Muscle of leg (tissue), 11 donors: Measurements from ENCODE around the gene CCDC192. TPM values are rescaled to one million over a fixed set of nuclear protein-coding genes. Genes with fewer than 3 reads are reported as not detected.

Experiments used
- DNase-seq: peaks from one replicate; pipeline ENCODE4 v3.0.0; 2013
- H3K27ac ChIP-seq: one replicate; pipeline ENCODE4 v1.5.1; 2013; ENCODE audit warnings: mild to moderate bottlenecking, low read length, control low read depth
- H3K27me3 ChIP-seq: one replicate; pipeline ENCODE4 v1.6.1; 2013; ENCODE audit warnings: low read length; ENCODE audit not compliant: control insufficient read depth, insufficient read depth
- H3K36me3 ChIP-seq: one replicate; pipeline ENCODE4 v1.6.1; 2013; ENCODE audit warnings: low read length; ENCODE audit not compliant: control insufficient read depth, insufficient read depth
- H3K4me1 ChIP-seq: one replicate; pipeline ENCODE4 v1.6.1; 2013; ENCODE audit warnings: low read length; ENCODE audit not compliant: control insufficient read depth, insufficient read depth
- H3K4me3 ChIP-seq: one replicate; pipeline ENCODE4 v1.5.1; 2013; ENCODE audit warnings: low read length, control low read depth
- H3K9me3 ChIP-seq: replicated peaks from 2 replicates; pipeline ENCODE4 v1.6.1; 2013; ENCODE audit warnings: low read depth, low read length; ENCODE audit not compliant: control insufficient read depth
- WGBS: methylation state at CpG from one replicate; pipeline ENCODE4 v1.1.5; 2013; ENCODE audit warnings: missing lambda C conversion rate; ENCODE audit not compliant: insufficient coverage; 5-methylcytosine and 5-hydroxymethylcytosine counted together
- polyA plus RNA-seq, 8 donors: library from polyadenylated mRNA; unstranded; fragments of 120-200 nt; gene quantifications; one replicate each; pipeline versions ENCODE4 v1.2.1 to v1.2.3, GENCODE V29; 2013; ENCODE audit warnings: inconsistent platforms in 1 of 8, low replicate concordance in 1 of 8; ENCODE audit not compliant: insufficient read length in 8 of 8, insufficient read depth in 1 of 8
- total RNA-seq: library from RNA; stranded (reverse); fragments of 120-200 nt; gene quantifications from one replicate; pipeline ENCODE4 v1.2.4, GENCODE V29; 2013

CCDC192 gene
- total and polyA plus RNA-seq, 9 donors: 0.18 to 1.0 (median 0.68) TPM

DNA sequence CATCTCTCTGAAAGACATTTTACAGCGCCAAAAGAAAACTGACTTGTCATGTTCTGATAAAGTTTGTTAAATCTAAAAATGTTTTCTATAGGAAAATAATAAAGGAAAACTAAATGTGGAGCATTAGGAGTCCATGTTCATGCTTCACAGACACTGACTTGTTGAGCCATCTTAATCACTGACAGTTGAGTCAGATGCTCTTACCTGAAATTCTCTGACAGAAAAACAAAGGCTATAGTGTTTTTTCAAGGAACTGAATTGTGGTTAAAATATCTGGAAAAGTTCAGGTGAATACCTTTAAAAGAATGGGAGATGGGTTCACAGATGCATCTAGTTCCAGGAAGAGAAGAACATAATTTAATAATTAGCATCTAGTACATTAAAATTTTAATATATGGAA is 266.9 kb downstream of the CCDC192 start:
- Histone ChIP-seq H3K27me3 (no peaks in the 10 kb centered on the region), H3K4me1 (no peaks in the 10 kb centered on the region), H3K27ac (no peak overlapping the region), H3K4me3 (no peak overlapping the region), H3K9me3 (no peaks in the 10 kb centered on the region), H3K36me3 (peaks cover 2% of the 10 kb centered on the region)
- no peak for DNase-seq
- WGBS: no CpG with 5 or more reads among the region's 1 CpG

DNA sequence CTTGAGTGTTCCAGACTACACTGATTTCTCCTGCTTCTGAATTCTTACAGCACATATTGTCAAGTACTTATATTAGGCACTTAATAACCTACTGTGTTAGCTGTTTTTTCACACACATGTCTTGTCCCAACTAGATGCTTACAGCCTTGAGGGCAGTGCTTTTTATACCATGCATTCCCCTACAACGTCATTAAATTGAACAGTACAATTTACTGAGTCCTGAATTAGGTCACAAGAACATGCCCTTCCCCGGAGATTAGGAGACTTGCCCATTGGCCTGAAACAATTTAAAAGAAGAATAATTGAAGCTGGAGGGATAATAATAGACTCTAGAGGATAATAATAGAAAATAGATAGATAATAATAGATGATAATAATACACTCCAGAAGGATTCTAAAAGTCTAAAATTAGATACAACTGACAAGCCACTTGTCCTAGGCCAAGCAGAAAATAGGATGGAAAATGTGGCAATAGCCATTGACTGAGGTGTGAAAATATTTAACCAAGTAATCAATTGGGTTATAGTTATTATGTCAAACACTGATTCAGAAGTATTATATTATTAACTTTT is 267.7 kb downstream of the CCDC192 start:
- H3K27ac ChIP-seq: no peak overlapping the region
- no peaks in the 10 kb centered on the region for H3K27me3 ChIP-seq
- no CpG with 5 or more reads among the region's 2 CpGs for WGBS
- no peaks in the 10 kb centered on the region for H3K4me1 ChIP-seq
- H3K4me3 ChIP-seq: no peak overlapping the region
- H3K36me3 ChIP-seq: peaks cover 2% of the 10 kb centered on the region
- no peak for DNase-seq
- H3K9me3 ChIP-seq: no peaks in the 10 kb centered on the region

DNA sequence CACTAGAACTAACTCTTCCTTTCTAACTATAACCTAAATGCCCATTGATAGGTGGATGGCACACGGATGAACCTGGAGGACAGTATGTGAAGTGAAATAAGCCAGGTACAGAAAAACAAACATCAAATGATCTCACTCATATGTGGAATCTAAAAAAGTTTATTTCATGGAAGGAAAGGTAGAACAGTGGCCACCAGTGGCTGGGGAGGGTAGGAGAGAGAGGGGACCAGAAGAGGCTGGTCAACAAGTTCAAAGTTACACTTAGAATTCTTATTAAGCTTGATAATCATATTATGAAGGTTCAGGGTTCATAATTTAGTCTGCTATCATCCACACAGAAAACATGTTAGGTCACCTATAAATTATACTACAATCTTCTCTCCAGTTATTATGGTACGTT is 272.8 kb downstream of the CCDC192 start:
- Histone ChIP-seq H3K4me3 (no peak overlapping the region), H3K36me3 (no peaks in the 10 kb centered on the region), H3K4me1 (no peaks in the 10 kb centered on the region), H3K27ac (no peak overlapping the region), H3K27me3 (no peaks in the 10 kb centered on the region), H3K9me3 (no peaks in the 10 kb centered on the region)
- DNase-seq: no peak
- no CpG with 5 or more reads among the region's 2 CpGs for WGBS

DNA sequence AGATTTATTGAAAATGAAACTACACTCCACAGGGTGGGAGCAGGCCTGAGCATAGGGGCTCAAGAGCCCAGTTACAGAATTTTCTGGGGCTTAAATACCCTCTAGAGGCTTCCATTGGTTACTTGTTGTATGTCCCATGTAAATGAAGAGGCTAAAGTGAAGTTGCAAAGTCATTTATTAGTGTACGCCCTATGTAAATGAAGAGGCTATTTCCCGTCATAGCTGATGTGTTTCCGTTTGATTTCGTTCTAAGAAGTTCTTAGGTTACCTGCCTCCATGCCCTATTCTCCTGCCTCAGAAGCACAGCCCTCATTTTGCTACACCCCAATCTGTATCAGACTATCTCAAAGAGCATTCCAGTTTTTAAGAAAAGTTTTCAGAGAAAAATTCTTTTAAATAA is 273.3 kb downstream of the CCDC192 start:
- Histone ChIP-seq H3K4me1 (no peaks in the 10 kb centered on the region), H3K4me3 (no peak overlapping the region), H3K9me3 (no peaks in the 10 kb centered on the region), H3K27me3 (no peaks in the 10 kb centered on the region), H3K27ac (no peak overlapping the region), H3K36me3 (no peaks in the 10 kb centered on the region)
- DNase-seq: no peak
- 95% methylated on average over 3 of the region's 4 CpGs for WGBS

DNA sequence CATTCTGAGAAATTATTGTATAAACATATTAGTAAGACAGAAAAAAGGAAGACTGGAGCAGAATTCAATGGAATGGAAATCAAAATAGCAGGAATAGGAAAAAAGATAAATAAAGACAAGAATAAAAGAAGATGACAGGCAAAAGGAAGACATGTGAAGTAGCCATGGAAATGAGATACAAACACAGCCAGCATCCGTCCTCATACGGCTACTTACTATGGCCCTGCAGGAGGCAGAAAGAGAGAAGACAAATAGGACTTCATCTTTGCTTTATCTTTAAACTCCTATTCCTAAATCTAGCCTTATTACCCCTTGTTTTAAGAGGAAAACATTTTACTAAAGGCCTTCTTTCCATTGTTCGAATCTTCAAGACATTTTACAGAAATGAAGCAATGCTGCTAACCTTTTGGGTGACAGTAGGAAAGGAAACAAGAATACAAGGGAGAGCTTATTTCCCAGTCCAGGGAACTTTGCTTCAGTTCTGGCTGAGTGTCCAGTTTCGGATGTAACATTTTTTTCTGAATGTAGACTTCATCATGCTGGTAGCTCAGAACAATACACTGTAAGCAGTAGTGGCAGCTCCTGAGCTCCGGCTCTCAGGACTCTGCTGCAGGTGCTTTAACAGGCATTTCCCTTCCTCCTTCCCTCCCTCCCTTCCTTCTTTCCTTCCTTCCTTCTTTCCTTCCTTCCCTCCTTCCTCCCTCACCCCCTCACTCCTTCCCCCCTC is 274.0 kb downstream of the CCDC192 start:
- Histone ChIP-seq H3K4me1 (no peaks in the 10 kb centered on the region), H3K27ac (peak overlapping the region; percentile 56), H3K27me3 (no peaks in the 10 kb centered on the region), H3K36me3 (no peaks in the 10 kb centered on the region), H3K4me3 (no peak overlapping the region), H3K9me3 (no peaks in the 10 kb centered on the region)
- peak; percentile 53 for DNase-seq
- WGBS: 35% methylated on average over 2 of the region's 5 CpGs

DNA sequence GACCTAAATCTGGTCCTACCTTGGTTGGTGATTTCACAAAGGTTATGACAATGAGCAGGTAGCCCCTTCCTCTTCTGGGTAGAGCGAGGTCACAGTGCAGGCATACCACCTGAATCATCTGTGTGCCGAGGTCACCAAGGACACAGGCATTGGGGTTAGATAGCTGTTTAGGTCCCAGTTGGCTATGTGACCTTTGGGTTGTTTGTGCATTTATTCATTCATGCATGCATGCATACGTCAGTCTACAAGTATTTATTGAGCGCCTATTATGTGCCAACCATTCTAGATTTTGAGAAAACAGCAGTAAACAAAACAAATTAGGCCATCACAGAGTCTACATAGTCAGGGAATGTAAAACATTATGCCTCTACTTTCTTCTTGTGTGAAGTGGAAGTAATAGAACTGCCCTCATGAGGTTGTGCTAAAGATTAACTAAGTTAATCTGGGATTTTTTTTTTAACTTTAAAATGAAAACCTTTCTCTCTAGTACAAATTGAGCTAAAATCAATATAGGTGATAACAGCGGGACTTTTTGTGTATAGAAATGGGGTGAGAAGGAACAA is 275.6 kb downstream of the CCDC192 start:
- Histone ChIP-seq H3K27me3 (no peaks in the 10 kb centered on the region), H3K9me3 (no peaks in the 10 kb centered on the region), H3K4me3 (no peak overlapping the region), H3K27ac (no peak overlapping the region), H3K36me3 (no peaks in the 10 kb centered on the region), H3K4me1 (no peaks in the 10 kb centered on the region)
- no peak for DNase-seq
- WGBS: no CpG with 5 or more reads among the region's 5 CpGs

DNA sequence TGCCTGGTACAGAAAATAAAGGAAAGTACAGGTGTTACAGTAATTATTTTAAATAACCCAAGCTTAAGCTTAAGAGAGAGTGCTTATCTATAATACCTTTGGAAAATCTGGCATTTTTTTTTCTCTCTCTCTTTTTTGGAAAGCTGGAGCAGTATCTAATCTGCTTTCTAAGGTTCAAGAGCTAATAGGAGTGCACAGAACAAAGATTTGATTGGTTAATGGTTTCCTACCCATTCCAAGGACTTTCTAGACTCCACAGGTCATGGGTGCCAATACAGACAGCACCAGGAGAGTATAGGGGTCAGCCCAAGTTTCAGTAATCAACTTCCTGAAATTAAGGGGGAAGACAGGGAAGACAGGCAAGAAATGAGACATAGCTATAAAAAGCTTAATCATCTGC is 276.3 kb downstream of the CCDC192 start:
- Histone ChIP-seq H3K4me1 (no peaks in the 10 kb centered on the region), H3K9me3 (no peaks in the 10 kb centered on the region), H3K27ac (no peak overlapping the region), H3K36me3 (no peaks in the 10 kb centered on the region), H3K27me3 (no peaks in the 10 kb centered on the region), H3K4me3 (no peak overlapping the region)
- DNase-seq: no peak

DNA sequence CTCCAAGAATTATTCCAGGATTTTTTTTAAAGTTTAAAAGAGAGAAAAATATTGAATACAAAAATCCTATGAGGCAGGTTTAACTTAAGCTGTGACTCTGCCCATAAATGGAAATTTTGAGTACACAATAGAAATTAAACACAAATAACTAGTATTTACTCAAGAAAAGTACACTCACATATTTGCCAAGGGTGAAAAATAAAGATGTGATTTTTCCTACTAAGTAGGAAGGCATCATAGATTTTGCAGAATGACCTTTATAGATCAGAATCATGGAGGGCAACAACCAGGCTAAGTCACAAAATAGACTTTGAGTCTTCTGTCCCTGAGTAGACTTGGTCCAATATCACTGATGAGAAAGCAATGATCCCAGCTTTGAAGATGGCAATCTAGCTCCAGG is 277.7 kb downstream of the CCDC192 start:
- H3K27me3 ChIP-seq: no peaks in the 10 kb centered on the region

DNA sequence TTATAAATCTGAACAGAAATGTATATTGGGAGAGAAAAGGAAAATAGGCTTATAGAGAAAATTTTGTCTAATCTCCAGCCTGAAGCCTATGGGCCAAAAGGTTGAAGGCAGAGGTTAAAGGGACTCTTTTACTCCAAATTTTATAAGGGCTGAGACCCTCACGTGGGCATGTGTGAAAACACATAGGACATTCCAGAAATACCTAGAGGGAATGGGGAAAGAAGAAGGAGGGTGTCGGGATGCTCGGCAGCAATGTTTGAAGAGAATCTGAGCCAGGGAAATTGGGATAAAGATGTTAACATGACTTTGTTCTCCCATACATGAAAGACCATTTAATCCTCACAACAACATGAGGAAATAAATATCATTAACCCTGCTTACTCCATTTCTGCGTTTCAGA is 278.3 kb downstream of the CCDC192 start:
- Histone ChIP-seq H3K36me3 (no peaks in the 10 kb centered on the region), H3K27ac (no peak overlapping the region), H3K27me3 (no peaks in the 10 kb centered on the region), H3K9me3 (no peaks in the 10 kb centered on the region), H3K4me3 (no peak overlapping the region), H3K4me1 (no peaks in the 10 kb centered on the region)
- WGBS: no CpG with 5 or more reads among the region's 4 CpGs
- DNase-seq: no peak

More for the DNA sequence above, 277.7 kb downstream of the CCDC192 start:
- H3K9me3 ChIP-seq: no peaks in the 10 kb centered on the region
- H3K4me1 ChIP-seq: no peaks in the 10 kb centered on the region
- DNase-seq: no peak
- no peaks in the 10 kb centered on the region for H3K36me3 ChIP-seq
- no peak overlapping the region for H3K27ac ChIP-seq
- no peak overlapping the region for H3K4me3 ChIP-seq

DNA sequence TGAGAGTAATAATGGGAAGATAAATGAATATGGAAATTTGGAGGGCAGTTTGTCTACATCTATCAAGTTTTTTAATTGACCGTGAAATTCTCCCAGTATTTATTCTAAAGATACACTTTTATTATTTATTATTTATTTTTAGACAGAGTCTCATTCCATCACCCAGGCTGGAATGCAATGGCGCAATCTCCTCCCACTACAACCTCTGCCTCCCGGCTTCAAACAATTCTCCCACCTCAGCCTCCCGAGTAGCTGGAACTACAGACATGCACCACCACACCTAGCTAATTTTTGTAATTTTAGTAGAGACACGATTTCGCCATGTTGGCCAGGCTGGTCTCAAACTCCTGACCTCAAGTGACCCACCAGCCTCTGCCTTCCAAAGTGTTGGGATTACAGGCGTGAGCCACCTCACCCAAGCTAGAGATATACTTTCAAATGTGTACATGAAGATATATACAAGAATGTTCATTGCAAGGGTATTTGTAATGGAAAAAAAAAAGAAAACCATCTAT is 282.7 kb downstream of the CCDC192 start:
- no peak for DNase-seq
- H3K4me1 ChIP-seq: peaks cover 8% of the 10 kb centered on the region
- H3K36me3 ChIP-seq: no peaks in the 10 kb centered on the region
- H3K9me3 ChIP-seq: no peaks in the 10 kb centered on the region
- no peaks in the 10 kb centered on the region for H3K27me3 ChIP-seq
- H3K27ac ChIP-seq: no peak overlapping the region
- 80% methylated on average over 2 of the region's 7 CpGs for WGBS
- no peak overlapping the region for H3K4me3 ChIP-seq
